HepG2 (cell line): ENCODE data around the gene IQSEC1. TPM values are rescaled to one million over a fixed set of nuclear protein-coding genes. Genes with fewer than 3 reads are reported as not detected.

ENCODE experiments used
- AKNA ChIP-seq: sonication (generic); formaldehyde crosslinking; IDR thresholded peaks from 2 replicates; pipeline ENCODE4 v1.4.0; 2020; ENCODE audit warnings: missing genetic modification reagents, borderline replicate concordance
- ATF1 ChIP-seq: IDR thresholded peaks from 2 replicates; pipeline ENCODE4 v1.6.1; 2016; ENCODE audit warnings: mild to moderate bottlenecking, control low read depth
- ELF3 ChIP-seq: IDR thresholded peaks from 2 replicates; pipeline ENCODE4 v1.6.1; 2016; ENCODE audit warnings: missing genetic modification reagents, missing compliant biosample characterization
- FOXM1 ChIP-seq: sonication (generic); formaldehyde crosslinking; IDR thresholded peaks from 2 replicates; pipeline ENCODE4 v1.5.0; 2020; ENCODE audit warnings: missing genetic modification reagents
- MAZ ChIP-seq, 2 experiments: sonication (generic) in 1 of 2; formaldehyde crosslinking in 1 of 2; IDR thresholded peaks; 2 replicates each; pipeline versions ENCODE4 v1.5.0 to v1.6.1; 2012 to 2020; ENCODE audit warnings: low read depth in 2 of 2, mild to moderate bottlenecking in 2 of 2, borderline replicate concordance in 1 of 2, improper control_type of control experiment in 1 of 2, low read length in 1 of 2, missing genetic modification reagents in 1 of 2, moderate library complexity in 1 of 2
- NFE2 ChIP-seq: sonication (generic); formaldehyde crosslinking; IDR thresholded peaks from 2 replicates; pipeline ENCODE4 v1.4.0; 2020; ENCODE audit warnings: missing genetic modification reagents
- PAWR ChIP-seq: sonication (generic); formaldehyde crosslinking; IDR thresholded peaks from 2 replicates; pipeline ENCODE4 v1.4.0; 2020; ENCODE audit warnings: missing genetic modification reagents, mild to moderate bottlenecking, borderline replicate concordance
- RXRA ChIP-seq: sonication (generic); formaldehyde crosslinking; IDR thresholded peaks from 2 replicates; pipeline ENCODE4 v1.5.1; 2020; ENCODE audit warnings: missing genetic modification reagents
- SMAD3 ChIP-seq: sonication (generic); formaldehyde crosslinking; IDR thresholded peaks from 2 replicates; pipeline ENCODE4 v1.4.0; 2020; ENCODE audit warnings: missing genetic modification reagents
- UBTF ChIP-seq: sonication (generic); formaldehyde crosslinking; IDR thresholded peaks from 2 replicates; pipeline ENCODE4 v1.4.0; 2020; ENCODE audit warnings: mild to moderate bottlenecking, missing genetic modification reagents
- ZFYVE20 ChIP-seq: sonication (generic); formaldehyde crosslinking; IDR thresholded peaks from 2 replicates; pipeline ENCODE4 v1.8.0; 2023; ENCODE audit warnings: low read depth, mild to moderate bottlenecking, moderate library complexity, missing genetic modification reagents, borderline replicate concordance
- ZNF280B ChIP-seq: sonication (generic); formaldehyde crosslinking; IDR thresholded peaks from 2 replicates; pipeline ENCODE4 v1.5.0; 2020; ENCODE audit warnings: missing genetic modification reagents, mild to moderate bottlenecking, borderline replicate concordance
- ZNF292 ChIP-seq: sonication (generic); formaldehyde crosslinking; IDR thresholded peaks from 2 replicates; pipeline ENCODE4 v1.8.1; 2022; ENCODE audit warnings: mild to moderate bottlenecking, low read depth, missing genetic modification reagents, borderline replicate concordance
- ZNF383 ChIP-seq: sonication (generic); formaldehyde crosslinking; IDR thresholded peaks from 2 replicates; pipeline ENCODE4 v1.4.0; 2020; ENCODE audit warnings: missing genetic modification reagents, mild to moderate bottlenecking, borderline replicate concordance
- ZNF546 ChIP-seq: sonication (generic); formaldehyde crosslinking; conservative IDR thresholded peaks from 2 replicates; pipeline ENCODE4 v1.8.1; 2023; ENCODE audit warnings: mild to moderate bottlenecking, missing genetic modification reagents
- ZNF7 ChIP-seq: IDR thresholded peaks from 2 replicates; pipeline ENCODE4 v1.6.1; 2016; ENCODE audit warnings: missing biosample characterization, missing genetic modification reagents
- ZNF792 ChIP-seq: IDR thresholded peaks from 2 replicates; pipeline ENCODE4 v1.6.1; 2016
- polyA plus RNA-seq, 8 experiments: library from polyadenylated mRNA; depleted of rRNA in 3 of 8; stranded (reverse) in 7 of 8; unstranded in 1 of 8; fragments of >200 nt; fragmentation: Illumina TruSeq in 4 of 8; extraction: Trizol in 4 of 8; gene quantifications; 2 replicates each; pipeline versions ENCODE4 v1.2.1 to v1.2.3, GENCODE V29; 2011 to 2016; ENCODE audit warnings: low read depth in 4 of 8, missing spikeins in 1 of 8, mixed read lengths in 1 of 8; ENCODE audit not compliant: insufficient read depth in 1 of 8
- total RNA-seq, 5 experiments: library from RNA; depleted of rRNA; stranded (reverse); fragments of >200 nt; fragmentation: Illumina TruSeq; extraction: Trizol; gene quantifications; 2 replicates each; pipeline ENCODE4 v1.2.3, GENCODE V29; 2016; ENCODE audit warnings: low read depth in 1 of 5
- TF ChIP-seq, protein P1 (sequence below): sonication (generic); formaldehyde crosslinking; IDR thresholded peaks from 2 replicates; pipeline ENCODE4 v1.5.1; 2020; ENCODE audit warnings: mild to moderate bottlenecking, moderate library complexity, missing genetic modification reagents

The IQSEC1 gene
- total and polyA plus RNA-seq, 2 of the 13 experiments (the other 11 are each of a cell fraction or from before 2014, with no cell fraction given): 17.4 to 20.2 TPM

GRCh38 chr3:12984023-12984823 lies 89.0 kb downstream of the IQSEC1 start (continued):
- no peak for TF ChIP-seq MAZ (IDR thresholded peaks at IDR 0.05; ENCODE audit: borderline replicate concordance, low read depth, low read length)
- TF ChIP-seq MAZ (CRISPR knock-in tag; IDR thresholded peaks at IDR 0.05; ENCODE audit: low read depth): peak; percentile 19; the same call in 1 of the 2 replicates
- TF ChIP-seq UBTF (CRISPR knock-in tag): peak; percentile 41; the same call in 1 of the 2 replicates
- no peak for TF ChIP-seq ZNF546 (CRISPR knock-in tag)
- TF ChIP-seq ZNF292 (CRISPR knock-in tag): 0 out of 2 replicates have a peak, but pooled peaks have one; percentile 28
- no peak for TF ChIP-seq ATF1 (CRISPR knock-in tag)
- TF ChIP-seq AKNA (CRISPR knock-in tag): no peak
- TF ChIP-seq ZNF7: no peak
- no peak; the same call in 1 of the 2 replicates for TF ChIP-seq RXRA (CRISPR knock-in tag)
- TF ChIP-seq ZNF383 (CRISPR knock-in tag): no peak
- TF ChIP-seq PAWR (CRISPR knock-in tag): no peak
- TF ChIP-seq FOXM1 (CRISPR knock-in tag): no peak
- TF ChIP-seq, protein P1, sequence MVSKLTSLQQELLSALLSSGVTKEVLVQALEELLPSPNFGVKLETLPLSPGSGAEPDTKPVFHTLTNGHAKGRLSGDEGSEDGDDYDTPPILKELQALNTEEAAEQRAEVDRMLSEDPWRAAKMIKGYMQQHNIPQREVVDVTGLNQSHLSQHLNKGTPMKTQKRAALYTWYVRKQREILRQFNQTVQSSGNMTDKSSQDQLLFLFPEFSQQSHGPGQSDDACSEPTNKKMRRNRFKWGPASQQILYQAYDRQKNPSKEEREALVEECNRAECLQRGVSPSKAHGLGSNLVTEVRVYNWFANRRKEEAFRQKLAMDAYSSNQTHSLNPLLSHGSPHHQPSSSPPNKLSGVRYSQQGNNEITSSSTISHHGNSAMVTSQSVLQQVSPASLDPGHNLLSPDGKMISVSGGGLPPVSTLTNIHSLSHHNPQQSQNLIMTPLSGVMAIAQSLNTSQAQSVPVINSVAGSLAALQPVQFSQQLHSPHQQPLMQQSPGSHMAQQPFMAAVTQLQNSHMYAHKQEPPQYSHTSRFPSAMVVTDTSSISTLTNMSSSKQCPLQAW (CRISPR knock-in tag): 0 out of 2 replicates have a peak, but pooled peaks have one; percentile 54
- no peak for TF ChIP-seq SMAD3 (CRISPR knock-in tag)
- peak; percentile 46; the same call in 1 of the 2 replicates for TF ChIP-seq ZNF792
- TF ChIP-seq ZNF280B (CRISPR knock-in tag): no peak
- TF ChIP-seq ELF3 (CRISPR knock-in tag): no peak
- TF ChIP-seq NFE2 (CRISPR knock-in tag): no peak
- no peak for TF ChIP-seq ZFYVE20 (CRISPR knock-in tag)
